Thymus (tissue), 11 donors: Measurements from ENCODE around the gene COL9A1. TPM values are rescaled to one million over a fixed set of nuclear protein-coding genes. Genes with fewer than 3 reads are reported as not detected.
A peak's percentile ranks its signal among the peaks of the same experiment; 100 is the strongest.

ENCODE experiments used
- DNase-seq, 9 donors: peaks; one replicate each; pipeline ENCODE4 v3.0.0-alpha.2; 2013; ENCODE audit warnings: low spot score in 9 of 9, low read depth in 6 of 9, missing footprints in 1 of 9
- H3K27ac ChIP-seq, 2 donors: one replicate each; pipeline ENCODE4 v1.5.1; 2013; ENCODE audit warnings: control low read depth in 1 of 2, low read depth in 1 of 2, low read length in 1 of 2, mild to moderate bottlenecking in 1 of 2, moderate library complexity in 1 of 2
- H3K27me3 ChIP-seq, 2 donors: one replicate each; pipeline ENCODE4 v1.5.1; 2013; ENCODE audit warnings: low read length in 1 of 2; ENCODE audit not compliant: control insufficient read depth in 2 of 2, insufficient read depth in 1 of 2
- H3K36me3 ChIP-seq, 2 donors: one replicate each; pipeline ENCODE4 v1.5.1; 2013; ENCODE audit warnings: low read length in 1 of 2, mild to moderate bottlenecking in 1 of 2, moderate library complexity in 1 of 2; ENCODE audit not compliant: control insufficient read depth in 2 of 2, insufficient read depth in 2 of 2
- H3K4me1 ChIP-seq, 2 donors: one replicate each; pipeline ENCODE4 v1.5.1; 2013; ENCODE audit warnings: low read length in 2 of 2; ENCODE audit not compliant: control insufficient read depth in 2 of 2, insufficient read depth in 2 of 2
- H3K4me3 ChIP-seq, 2 donors: one replicate each; pipeline ENCODE4 v1.5.1; 2013; ENCODE audit warnings: low read length in 2 of 2, control low read depth in 1 of 2, mild to moderate bottlenecking in 1 of 2
- H3K9me3 ChIP-seq, 2 donors: one replicate each; pipeline ENCODE4 v1.5.1; 2013; ENCODE audit warnings: low read length in 1 of 2, mild to moderate bottlenecking in 1 of 2; ENCODE audit not compliant: control insufficient read depth in 2 of 2, insufficient read depth in 1 of 2
- WGBS: extraction: QIAGEN DNeasy Blood & Tissue Kit; methylation state at CpG from one replicate; pipeline ENCODE4 v1.1.7; 2013; 5-methylcytosine and 5-hydroxymethylcytosine counted together
- polyA plus RNA-seq: library from polyadenylated mRNA; stranded (reverse); fragments of 200-250 nt; gene quantifications from one replicate; pipeline ENCODE4 v1.2.3, GENCODE V29; 2013
- total RNA-seq: library from RNA; stranded (reverse); fragments of 120-200 nt; gene quantifications from one replicate; pipeline ENCODE4 v1.2.4, GENCODE V29; 2013
- donor health status: healthy.

The COL9A1 gene
- total and polyA plus RNA-seq, 2 donors: 0.32 to 1.2 TPM

GRCh38 chr6:70231311-70231710 is 71.6 kb downstream of the COL9A1 start:
- 91% methylated on average over 2 of the region's 2 CpGs for WGBS
- H3K27ac ChIP-seq: no peak overlapping the region
- no peak overlapping the region for H3K4me3 ChIP-seq
- no peaks in the 10 kb centered on the region for H3K36me3 ChIP-seq
- H3K4me1 ChIP-seq: no peaks in the 10 kb centered on the region
- no peaks in the 10 kb centered on the region for H3K27me3 ChIP-seq
- H3K9me3 ChIP-seq: no peaks in the 10 kb centered on the region
- no peak for DNase-seq

GRCh38 chr6:70225055-70225454 is 77.8 kb downstream of the COL9A1 start:
- H3K36me3 ChIP-seq: no peaks in the 10 kb centered on the region
- no peaks in the 10 kb centered on the region for H3K4me1 ChIP-seq
- no peak for DNase-seq
- no peaks in the 10 kb centered on the region for H3K27me3 ChIP-seq
- 91% methylated on average over 2 of the region's 2 CpGs for WGBS
- H3K4me3 ChIP-seq: no peak overlapping the region
- no peak overlapping the region for H3K27ac ChIP-seq
- H3K9me3 ChIP-seq: no peaks in the 10 kb centered on the region

- Histone ChIP-seq H3K27ac (no peak overlapping the region), H3K27me3 (no peaks in the 10 kb centered on the region), H3K4me1 (no peaks in the 10 kb centered on the region), H3K9me3 (no peaks in the 10 kb centered on the region), H3K36me3 (no peaks in the 10 kb centered on the region), H3K4me3 (no peak overlapping the region)
- no peak for DNase-seq
- WGBS: 92% methylated on average over 2 of the region's 2 CpGs
These were observed 80.5 kb downstream of the COL9A1 start for GRCh38 chr6:70222439-70222749.

GRCh38 chr6:70221715-70222438 is 81.0 kb downstream of the COL9A1 start:
- H3K4me3 ChIP-seq: no peak overlapping the region
- H3K27ac ChIP-seq: no peak overlapping the region
- no peaks in the 10 kb centered on the region for H3K4me1 ChIP-seq
- DNase-seq: no peak
- H3K36me3 ChIP-seq: no peaks in the 10 kb centered on the region
- no peaks in the 10 kb centered on the region for H3K27me3 ChIP-seq
- no peaks in the 10 kb centered on the region for H3K9me3 ChIP-seq
- WGBS: 70% methylated on average over 6 of the region's 6 CpGs

GRCh38 chr6:70221025-70221714 is 81.7 kb downstream of the COL9A1 start:
- H3K4me1 ChIP-seq: no peaks in the 10 kb centered on the region
- H3K4me3 ChIP-seq: no peak overlapping the region
- H3K27ac ChIP-seq: no peak overlapping the region
- peak in 4 of 9 donors; percentile 4 to 19 (median 8) for DNase-seq
- WGBS: 24% methylated on average over 4 of the region's 4 CpGs
- H3K9me3 ChIP-seq: no peaks in the 10 kb centered on the region
- no peaks in the 10 kb centered on the region for H3K27me3 ChIP-seq
- H3K36me3 ChIP-seq: no peaks in the 10 kb centered on the region

GRCh38 chr6:70219943-70220613 is 82.8 kb downstream of the COL9A1 start:
- 98% methylated on average over 1 of the region's 1 CpG for WGBS
- H3K27me3 ChIP-seq: no peaks in the 10 kb centered on the region
- no peaks in the 10 kb centered on the region for H3K4me1 ChIP-seq
- H3K9me3 ChIP-seq: no peaks in the 10 kb centered on the region
- DNase-seq: no peak
- no peaks in the 10 kb centered on the region for H3K36me3 ChIP-seq
- H3K4me3 ChIP-seq: no peak overlapping the region
- H3K27ac ChIP-seq: no peak overlapping the region

GRCh38 chr6:70216767-70217166 is 86.1 kb downstream of the COL9A1 start:
- Histone ChIP-seq H3K27me3 (no peaks in the 10 kb centered on the region), H3K27ac (no peak overlapping the region), H3K9me3 (no peaks in the 10 kb centered on the region), H3K36me3 (no peaks in the 10 kb centered on the region), H3K4me3 (no peak overlapping the region), H3K4me1 (no peaks in the 10 kb centered on the region)
- WGBS: 75% methylated on average over 8 of the region's 8 CpGs
- DNase-seq: no peak

- 88% methylated on average over 4 of the region's 4 CpGs for WGBS
- DNase-seq: no peak
- H3K4me3 ChIP-seq: no peak overlapping the region
These were observed 87.3 kb downstream of the COL9A1 start for GRCh38 chr6:70215460-70216108.

GRCh38 chr6:70210462-70210861 is 92.4 kb downstream of the COL9A1 start:
- no peak for DNase-seq
- H3K9me3 ChIP-seq: no peaks in the 10 kb centered on the region
- H3K27ac ChIP-seq: no peak overlapping the region
- 77% methylated on average over 2 of the region's 2 CpGs for WGBS
- H3K4me3 ChIP-seq: no peak overlapping the region
- H3K36me3 ChIP-seq: no peaks in the 10 kb centered on the region
- H3K4me1 ChIP-seq: no peaks in the 10 kb centered on the region
- H3K27me3 ChIP-seq: no peaks in the 10 kb centered on the region

More at GRCh38 chr6:70215460-70216108, 87.3 kb downstream of the COL9A1 start:
- H3K9me3 ChIP-seq: no peaks in the 10 kb centered on the region
- no peaks in the 10 kb centered on the region for H3K27me3 ChIP-seq
- H3K36me3 ChIP-seq: no peaks in the 10 kb centered on the region
- no peaks in the 10 kb centered on the region for H3K4me1 ChIP-seq
- H3K27ac ChIP-seq: no peak overlapping the region
